ENCODE measurements around the gene TYSND1.
"Not testable (repeated sequence)": the region's sequence is repeated elsewhere in the genome, so short reads cannot be mapped to it uniquely, and the experiment has no call there.

Gene TYSND1

GRCh38 chr10:70163448-70163847, 16.9 kb upstream of the TYSND1 start:
- DNase-seq (ENCODE audit: low read depth), result no peak
- TF ChIP-seq, protein P1, sequence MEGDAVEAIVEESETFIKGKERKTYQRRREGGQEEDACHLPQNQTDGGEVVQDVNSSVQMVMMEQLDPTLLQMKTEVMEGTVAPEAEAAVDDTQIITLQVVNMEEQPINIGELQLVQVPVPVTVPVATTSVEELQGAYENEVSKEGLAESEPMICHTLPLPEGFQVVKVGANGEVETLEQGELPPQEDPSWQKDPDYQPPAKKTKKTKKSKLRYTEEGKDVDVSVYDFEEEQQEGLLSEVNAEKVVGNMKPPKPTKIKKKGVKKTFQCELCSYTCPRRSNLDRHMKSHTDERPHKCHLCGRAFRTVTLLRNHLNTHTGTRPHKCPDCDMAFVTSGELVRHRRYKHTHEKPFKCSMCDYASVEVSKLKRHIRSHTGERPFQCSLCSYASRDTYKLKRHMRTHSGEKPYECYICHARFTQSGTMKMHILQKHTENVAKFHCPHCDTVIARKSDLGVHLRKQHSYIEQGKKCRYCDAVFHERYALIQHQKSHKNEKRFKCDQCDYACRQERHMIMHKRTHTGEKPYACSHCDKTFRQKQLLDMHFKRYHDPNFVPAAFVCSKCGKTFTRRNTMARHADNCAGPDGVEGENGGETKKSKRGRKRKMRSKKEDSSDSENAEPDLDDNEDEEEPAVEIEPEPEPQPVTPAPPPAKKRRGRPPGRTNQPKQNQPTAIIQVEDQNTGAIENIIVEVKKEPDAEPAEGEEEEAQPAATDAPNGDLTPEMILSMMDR (conservative IDR thresholded peaks at IDR 0.05; ENCODE audit: low read length), result no peak
- no peak overlapping the region for H3K4me3 ChIP-seq (ENCODE audit: low read length)

GRCh38 chr10:70162892-70163201, 16.3 kb upstream of the TYSND1 start:
- no peak for DNase-seq (ENCODE audit: low read depth)
- H3K4me3 ChIP-seq (ENCODE audit: low read length), result no peak overlapping the region
- TF ChIP-seq, protein P1 (conservative IDR thresholded peaks at IDR 0.05; ENCODE audit: low read length), result no peak

- no peak overlapping the region for H3K4me3 ChIP-seq (ENCODE audit: low read length)
- TF ChIP-seq, protein P1 (conservative IDR thresholded peaks at IDR 0.05; ENCODE audit: low read length), result no peak
- DNase-seq (ENCODE audit: low read depth), result peak; percentile 24
Measured at GRCh38 chr10:70162151-70162891, 15.8 kb upstream of the TYSND1 start.

DNA sequence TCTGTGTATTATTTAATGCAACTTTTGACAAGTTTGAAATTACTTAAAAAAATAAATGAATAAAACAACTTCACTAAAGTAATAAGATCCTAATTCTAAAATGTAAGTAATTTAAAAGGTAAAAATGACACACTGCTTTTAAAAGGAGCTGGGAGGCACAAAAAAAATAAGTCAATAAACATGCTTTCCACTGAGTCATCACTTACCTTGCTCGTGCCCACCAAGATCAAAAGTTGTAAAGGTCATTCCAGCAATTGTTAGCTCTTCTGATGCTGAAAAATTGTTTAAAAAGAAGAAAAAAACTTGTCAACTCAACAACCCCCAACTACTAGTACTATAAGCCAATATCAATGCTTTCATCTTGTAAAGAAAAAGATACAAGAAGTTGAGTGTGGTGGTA, 14.3 kb upstream of the TYSND1 start:
- TF ChIP-seq, protein P1 (conservative IDR thresholded peaks at IDR 0.05; ENCODE audit: low read length), result no peak
- no peak overlapping the region for H3K4me3 ChIP-seq (ENCODE audit: low read length)
- DNase-seq (ENCODE audit: low read depth), result no peak

GRCh38 chr10:70159366-70159765, 12.9 kb upstream of the TYSND1 start:
- H3K4me3 ChIP-seq (ENCODE audit: low read length); DNase-seq (ENCODE audit: low read depth): not testable (repeated sequence)

DNA sequence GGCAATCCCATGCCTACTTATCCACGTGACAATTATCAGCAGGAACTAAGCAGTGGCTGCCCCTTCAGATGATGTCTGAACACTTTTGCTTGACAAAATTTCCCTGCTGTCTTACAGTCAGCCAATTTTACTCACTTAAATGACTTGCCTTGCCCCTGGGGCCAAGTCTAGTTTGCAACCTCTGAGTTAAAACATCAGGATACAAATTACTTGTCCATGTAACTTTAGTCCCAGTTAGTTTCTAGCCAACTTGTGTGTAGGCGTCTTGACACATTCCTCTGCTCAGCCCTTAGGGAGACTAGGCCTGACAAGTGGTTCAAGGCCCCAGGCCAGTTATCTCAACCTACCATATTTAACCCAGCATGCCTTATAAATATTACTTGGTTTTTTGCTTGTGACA, 11.6 kb upstream of the TYSND1 start:
- TF ChIP-seq, protein P1 (conservative IDR thresholded peaks at IDR 0.05; ENCODE audit: low read length), result no peak
- H3K4me3 ChIP-seq (ENCODE audit: low read length), result no peak overlapping the region
- DNase-seq (ENCODE audit: low read depth), result peak; percentile 6

- TF ChIP-seq, protein P1 (conservative IDR thresholded peaks at IDR 0.05; ENCODE audit: low read length), result no peak
- DNase-seq (ENCODE audit: low read depth), result no peak
- no peak overlapping the region for H3K4me3 ChIP-seq (ENCODE audit: low read length)
Measured at GRCh38 chr10:70155255-70155838, 8.8 kb upstream of the TYSND1 start.

All from AG10803 (cell line).